K562 (cell line): ENCODE measurements around the gene ZNF85. TPM values are rescaled to one million over a fixed set of nuclear protein-coding genes. Genes with fewer than 3 reads are reported as not detected.

Experiments used
- ATAC-seq: fragments of 200-7000 bp; cut with Tn5 transposase; 3 replicates; pipeline ENCODE4 v1.9.1; 2020; ENCODE audit warnings: moderate library complexity
- BruUV-seq: library from RNA; stranded (reverse); fragments of 400-500 nt; replicated peaks from 2 replicates; lab custom pipeline; 2021; lab: Mats Ljungman, UMichigan
- CTCF ChIA-PET: fragments of 300-600 bp; formaldehyde crosslinking; extraction: SDS; loops from one replicate; lab custom pipeline; 2021; ENCODE audit warnings: low intra/inter-chr PET ratio; lab: Yijun Ruan, JAX
- POLR2A ChIA-PET: fragments of 300-600, 350-650 bp; sonication (Branson Sonifier 250); formaldehyde crosslinking; extraction: SDS; loops from one replicate; lab custom pipeline; 2021; ENCODE audit warnings: antibody characterized with exemption, inconsistent platforms; lab: Yijun Ruan, JAX
- DNase-seq, 4 experiments: peaks; one replicate each; pipeline versions ENCODE4 v3.0.0 to v3.0.0-alpha.2; 2011 to 2018; ENCODE audit warnings: low spot score in 3 of 4, mixed read lengths in 3 of 4; ENCODE audit errors: extremely low read depth in 1 of 4
- FAIRE-seq: peaks from 2 replicates; lab custom pipeline; 2011; peaks lifted over from hg19 to GRCh38; lab: Jason Lieb, UNC
- H2AFZ ChIP-seq: 2 replicates; pipeline ENCODE4 v1.6.0; 2011; ENCODE audit warnings: low read depth, low read length, control low read depth, inconsistent platforms
- H3K27ac ChIP-seq: fragments of 200-600 bp; 3 replicates; pipeline ENCODE4 v1.8.0; 2011; ENCODE audit warnings: low read depth, mild to moderate bottlenecking, control low read depth, inconsistent platforms, low read length, moderate library complexity, mixed read lengths; ENCODE audit errors: extremely low read depth
- H3K27me3 ChIP-seq, 2 experiments: fragments of 300-600 bp in 1 of 2; 2 replicates in 1 of 2; 3 replicates in 1 of 2; pipeline versions ENCODE4 v1.6.0 to v1.8.0; 2011; ENCODE audit warnings: inconsistent platforms in 2 of 2, low read length in 2 of 2, mild to moderate bottlenecking in 1 of 2, mixed read lengths in 1 of 2, moderate library complexity in 1 of 2; ENCODE audit not compliant: control insufficient read depth in 2 of 2, insufficient read depth in 2 of 2
- H3K36me3 ChIP-seq: fragments of 300-600 bp; 3 replicates; pipeline ENCODE4 v1.8.0; 2011; ENCODE audit warnings: mild to moderate bottlenecking, low read length, inconsistent platforms; ENCODE audit not compliant: control insufficient read depth, insufficient read depth
- H3K4me1 ChIP-seq, 2 experiments: fragments of 200-600 bp in 1 of 2; replicated peaks in 1 of 2; 2 replicates in 1 of 2; 3 replicates in 1 of 2; pipeline versions ENCODE4 v1.5.1 to v1.8.0; 2011; ENCODE audit warnings: inconsistent platforms in 2 of 2, low read length in 2 of 2, mild to moderate bottlenecking in 1 of 2, mixed read lengths in 1 of 2, moderate library complexity in 1 of 2; ENCODE audit not compliant: control insufficient read depth in 2 of 2, insufficient read depth in 2 of 2
- H3K4me2 ChIP-seq: 2 replicates; pipeline ENCODE4 v1.6.1; 2011; ENCODE audit warnings: low read length, control low read depth, inconsistent platforms, mixed read lengths; ENCODE audit not compliant: insufficient read depth
- H3K4me3 ChIP-seq: fragments of 200-600 bp; sonication (generic), shearing (Covaris generic); 2 replicates; pipeline ENCODE4 v1.5.1; 2016; ENCODE audit warnings: control low read depth, inconsistent platforms
- H3K79me2 ChIP-seq: fragments of 200-600 bp; 3 replicates; pipeline ENCODE4 v1.8.0; 2011; ENCODE audit warnings: low read length, inconsistent platforms; ENCODE audit not compliant: control insufficient read depth, insufficient read depth
- H3K9ac ChIP-seq, 2 experiments: 2 replicates each; pipeline versions ENCODE4 v1.6.0 to v1.6.1; 2011; ENCODE audit warnings: low read depth in 2 of 2, low read length in 2 of 2, control low read depth in 1 of 2, inconsistent platforms in 1 of 2, mild to moderate bottlenecking in 1 of 2, mixed read lengths in 1 of 2; ENCODE audit not compliant: insufficient read depth in 1 of 2
- H3K9me1 ChIP-seq: one replicate; pipeline ENCODE4 v1.6.0; 2011; ENCODE audit warnings: inconsistent platforms, mild to moderate bottlenecking, low read length, moderate library complexity; ENCODE audit not compliant: control insufficient read depth, insufficient read depth
- H3K9me3 ChIP-seq: replicated peaks from 2 replicates; pipeline ENCODE4 v1.5.1; 2011; ENCODE audit warnings: low read depth, low read length, inconsistent platforms; ENCODE audit not compliant: control insufficient read depth, insufficient read depth
- H4K20me1 ChIP-seq: replicated peaks from 2 replicates; pipeline ENCODE4 v1.6.1; 2011; ENCODE audit warnings: low read length, inconsistent platforms, mixed read lengths; ENCODE audit not compliant: control insufficient read depth, insufficient read depth
- ELF2 ChIP-seq: fragments of 250-450 bp; sonication (Bioruptor Pico); IDR thresholded peaks from 2 replicates; pipeline ENCODE4 v1.5.0; 2021; ENCODE audit warnings: mild to moderate bottlenecking
- GABPB2 ChIP-seq: fragments of 250-450 bp; sonication (Bioruptor Pico); conservative IDR thresholded peaks from 2 replicates; pipeline ENCODE4 v1.5.1; 2021; ENCODE audit warnings: mild to moderate bottlenecking
- HSF4 ChIP-seq: fragments of 250-450 bp; sonication (Bioruptor Pico); IDR thresholded peaks from 2 replicates; pipeline ENCODE4 v2.1.2; 2022; ENCODE audit warnings: mild to moderate bottlenecking, moderate library complexity, borderline replicate concordance
- RBM39 ChIP-seq: fragments of 200-400 bp; formaldehyde crosslinking; optimal IDR thresholded peaks from 2 replicates; pipeline ENCODE3; 2018; ENCODE audit warnings: low read depth, low read length
- RFX1 ChIP-seq: fragments of 450-650 bp; IDR thresholded peaks from 2 replicates; pipeline ENCODE4 v1.6.1; 2016; ENCODE audit warnings: mild to moderate bottlenecking, moderate library complexity
- RFX5 ChIP-seq: IDR thresholded peaks from 2 replicates; pipeline ENCODE4 v1.6.1; 2011; ENCODE audit warnings: low read depth, mild to moderate bottlenecking, improper control_type of control experiment, low read length
- SMARCE1 ChIP-seq: fragments of 450-650 bp; IDR thresholded peaks from 2 replicates; pipeline ENCODE4 v1.7.1; 2016; ENCODE audit warnings: mild to moderate bottlenecking
- XRCC3 ChIP-seq: fragments of 450-650 bp; IDR thresholded peaks from 2 replicates; pipeline ENCODE4 v1.6.1; 2017; ENCODE audit warnings: mild to moderate bottlenecking, moderate library complexity
- ZNF316 ChIP-seq: fragments of 450-650 bp; IDR thresholded peaks from 2 replicates; pipeline ENCODE4 v1.6.1; 2016
- ZNF561 ChIP-seq: fragments of 450-650 bp; formaldehyde crosslinking; conservative IDR thresholded peaks from 2 replicates; pipeline ENCODE4 v1.4.0; 2020; ENCODE audit warnings: mild to moderate bottlenecking, moderate library complexity
- WGBS: fragments of 100-300 bp; shearing (Covaris generic); methylation state at CpG from one replicate; pipeline ENCODE4 v1.1.6; 2016; ENCODE audit warnings: low coverage, mixed read lengths; ENCODE audit not compliant: insufficient coverage; ENCODE audit errors: missing lambda C conversion rate; 5-methylcytosine and 5-hydroxymethylcytosine counted together
- in situ Hi-C: fragments of 300-500 bp; cut with MboI; formaldehyde crosslinking; loops from 4 replicates; pipeline ENCODE4 v1.15.0; 2018; ENCODE audit warnings: inconsistent platforms, mixed read lengths
- intact Hi-C: fragments of 100-400 bp; cut with micrococcal nuclease; formaldehyde crosslinking; loops from 2 replicates; pipeline ENCODE4 v1.14.2; 2022
- polyA plus RNA-seq, 8 experiments: library from polyadenylated mRNA; depleted of rRNA in 4 of 8; stranded (reverse) in 5 of 8; unstranded in 3 of 8; fragments of >200 nt; fragmentation: Nextera tagmentation in 2 of 8; fragmentation: Illumina TruSeq in 1 of 8; extraction: Ambion mirVana in 2 of 8; extraction: Trizol in 1 of 8; gene quantifications; 2 replicates each; pipeline versions ENCODE4 v1.2.1 to v1.2.3, GENCODE V29; 2011 to 2014; ENCODE audit warnings: inconsistent platforms in 1 of 8, missing spikeins in 1 of 8
- total RNA-seq, 7 experiments: library from RNA; depleted of rRNA in 6 of 7; stranded (reverse); fragments of >200 nt in 6 of 7; fragmentation: Illumina TruSeq in 2 of 7; extraction: Trizol in 2 of 7; gene quantifications; 2 replicates each; pipeline versions ENCODE4 v1.2.1 to v1.2.3, GENCODE V29; 2011 to 2021; ENCODE audit warnings: low replicate concordance in 1 of 7
- TF ChIP-seq, protein P1 (sequence below): sonication (generic); formaldehyde crosslinking; IDR thresholded peaks from 2 replicates; pipeline ENCODE4 v1.8.0; 2022; ENCODE audit warnings: mild to moderate bottlenecking, missing genetic modification reagents

ZNF85 gene
- total and polyA plus RNA-seq, 9 of the 15 experiments (the other 6 are each of a cell fraction or from before 2014, with no cell fraction given) = 0.41 to 1.7 (median 0.92) TPM

DNA sequence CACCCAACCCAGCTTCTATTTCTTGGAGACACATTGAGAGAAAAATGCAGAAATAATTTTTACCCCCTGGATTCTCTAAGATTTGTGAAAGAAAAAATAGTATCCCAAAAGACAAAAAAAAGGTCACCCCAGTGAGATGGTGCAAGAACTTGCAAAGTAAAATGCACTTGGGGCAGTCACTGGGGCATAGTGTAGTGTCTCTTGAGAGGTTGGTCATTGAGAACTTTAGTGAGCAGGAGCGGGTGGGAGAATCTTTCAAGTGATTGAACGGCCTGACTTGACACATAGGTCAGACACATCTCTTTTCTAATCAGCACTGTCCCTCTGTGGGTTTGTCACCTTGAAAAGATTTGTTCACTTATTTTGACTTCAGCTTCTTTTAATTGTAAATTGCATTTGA is 2.4 kb downstream of the ZNF85 start:
- H4K20me1 ChIP-seq = no peaks in the 10 kb centered on the region
- no peaks in the 10 kb centered on the region for H3K36me3 ChIP-seq
- 0% methylated on average over 2 of the region's 2 CpGs for WGBS
- DNase-seq (no peak), FAIRE-seq (no peak), ATAC-seq (no peak)
- H3K4me2 ChIP-seq = no peak overlapping the region
- H3K27me3 ChIP-seq = no peaks in the 10 kb centered on the region
- no peak overlapping the region for H3K4me3 ChIP-seq
- ChIA-PET POLR2A (no interaction called here), CTCF (no interaction called here)
- no peak overlapping the region for H3K27ac ChIP-seq
- no peak for TF ChIP-seq RFX5
- TF ChIP-seq RBM39 = no peak
- no peak for TF ChIP-seq SMARCE1
- no peak for TF ChIP-seq ZNF561
- TF ChIP-seq HSF4 (CRISPR knock-in tag) = no peak
- no peak for TF ChIP-seq XRCC3
- no peak for TF ChIP-seq ELF2 (CRISPR knock-in tag)
- TF ChIP-seq, protein P1, sequence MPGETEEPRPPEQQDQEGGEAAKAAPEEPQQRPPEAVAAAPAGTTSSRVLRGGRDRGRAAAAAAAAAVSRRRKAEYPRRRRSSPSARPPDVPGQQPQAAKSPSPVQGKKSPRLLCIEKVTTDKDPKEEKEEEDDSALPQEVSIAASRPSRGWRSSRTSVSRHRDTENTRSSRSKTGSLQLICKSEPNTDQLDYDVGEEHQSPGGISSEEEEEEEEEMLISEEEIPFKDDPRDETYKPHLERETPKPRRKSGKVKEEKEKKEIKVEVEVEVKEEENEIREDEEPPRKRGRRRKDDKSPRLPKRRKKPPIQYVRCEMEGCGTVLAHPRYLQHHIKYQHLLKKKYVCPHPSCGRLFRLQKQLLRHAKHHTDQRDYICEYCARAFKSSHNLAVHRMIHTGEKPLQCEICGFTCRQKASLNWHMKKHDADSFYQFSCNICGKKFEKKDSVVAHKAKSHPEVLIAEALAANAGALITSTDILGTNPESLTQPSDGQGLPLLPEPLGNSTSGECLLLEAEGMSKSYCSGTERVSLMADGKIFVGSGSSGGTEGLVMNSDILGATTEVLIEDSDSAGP (CRISPR knock-in tag) = no peak
- TF ChIP-seq RFX1 = no peak
- no peak for TF ChIP-seq GABPB2
- TF ChIP-seq ZNF316 = no peak
- no peaks in the 10 kb centered on the region for H3K4me1 ChIP-seq
- H3K9ac ChIP-seq = no peak overlapping the region
- no TSS peak for BruUV-seq
- no peaks in the 10 kb centered on the region for H3K9me1 ChIP-seq
- no peak overlapping the region for H2AFZ ChIP-seq
- intact Hi-C loops (no loop called here), in situ Hi-C loops (no loop called here)
- no peaks in the 10 kb centered on the region for H3K9me3 ChIP-seq
- H3K79me2 ChIP-seq = no peaks in the 10 kb centered on the region
